Measurements from ENCODE around the gene TTPAL. TPM values are rescaled to one million over a fixed set of nuclear protein-coding genes. Genes with fewer than 3 reads are reported as not detected.

TTPAL gene
- total RNA-seq, 1 donor: 18.0 TPM

GRCh38 chr20:44478206-44478605 lies 2.5 kb downstream of the TTPAL start:
- DNase-seq (ENCODE audit: low read depth): no peak
- no peak overlapping the region for H3K4me3 ChIP-seq (ENCODE audit: low read depth, low read length)
- TF ChIP-seq, protein P1, sequence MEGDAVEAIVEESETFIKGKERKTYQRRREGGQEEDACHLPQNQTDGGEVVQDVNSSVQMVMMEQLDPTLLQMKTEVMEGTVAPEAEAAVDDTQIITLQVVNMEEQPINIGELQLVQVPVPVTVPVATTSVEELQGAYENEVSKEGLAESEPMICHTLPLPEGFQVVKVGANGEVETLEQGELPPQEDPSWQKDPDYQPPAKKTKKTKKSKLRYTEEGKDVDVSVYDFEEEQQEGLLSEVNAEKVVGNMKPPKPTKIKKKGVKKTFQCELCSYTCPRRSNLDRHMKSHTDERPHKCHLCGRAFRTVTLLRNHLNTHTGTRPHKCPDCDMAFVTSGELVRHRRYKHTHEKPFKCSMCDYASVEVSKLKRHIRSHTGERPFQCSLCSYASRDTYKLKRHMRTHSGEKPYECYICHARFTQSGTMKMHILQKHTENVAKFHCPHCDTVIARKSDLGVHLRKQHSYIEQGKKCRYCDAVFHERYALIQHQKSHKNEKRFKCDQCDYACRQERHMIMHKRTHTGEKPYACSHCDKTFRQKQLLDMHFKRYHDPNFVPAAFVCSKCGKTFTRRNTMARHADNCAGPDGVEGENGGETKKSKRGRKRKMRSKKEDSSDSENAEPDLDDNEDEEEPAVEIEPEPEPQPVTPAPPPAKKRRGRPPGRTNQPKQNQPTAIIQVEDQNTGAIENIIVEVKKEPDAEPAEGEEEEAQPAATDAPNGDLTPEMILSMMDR (IDR thresholded peaks at IDR 0.05; ENCODE audit: insufficient read depth, low read length): no peak

- H3K4me3 ChIP-seq (ENCODE audit: low read depth, low read length): no peak overlapping the region
- DNase-seq (ENCODE audit: low read depth): no peak
- TF ChIP-seq, protein P1 (IDR thresholded peaks at IDR 0.05; ENCODE audit: insufficient read depth, low read length): no peak
These were observed 4.0 kb downstream of the TTPAL start for GRCh38 chr20:44479643-44480042.

GRCh38 chr20:44480097-44480496 lies 4.4 kb downstream of the TTPAL start:
- no peak for DNase-seq (ENCODE audit: low read depth)
- no peak overlapping the region for H3K4me3 ChIP-seq (ENCODE audit: low read depth, low read length)
- TF ChIP-seq, protein P1 (IDR thresholded peaks at IDR 0.05; ENCODE audit: insufficient read depth, low read length): no peak

DNA sequence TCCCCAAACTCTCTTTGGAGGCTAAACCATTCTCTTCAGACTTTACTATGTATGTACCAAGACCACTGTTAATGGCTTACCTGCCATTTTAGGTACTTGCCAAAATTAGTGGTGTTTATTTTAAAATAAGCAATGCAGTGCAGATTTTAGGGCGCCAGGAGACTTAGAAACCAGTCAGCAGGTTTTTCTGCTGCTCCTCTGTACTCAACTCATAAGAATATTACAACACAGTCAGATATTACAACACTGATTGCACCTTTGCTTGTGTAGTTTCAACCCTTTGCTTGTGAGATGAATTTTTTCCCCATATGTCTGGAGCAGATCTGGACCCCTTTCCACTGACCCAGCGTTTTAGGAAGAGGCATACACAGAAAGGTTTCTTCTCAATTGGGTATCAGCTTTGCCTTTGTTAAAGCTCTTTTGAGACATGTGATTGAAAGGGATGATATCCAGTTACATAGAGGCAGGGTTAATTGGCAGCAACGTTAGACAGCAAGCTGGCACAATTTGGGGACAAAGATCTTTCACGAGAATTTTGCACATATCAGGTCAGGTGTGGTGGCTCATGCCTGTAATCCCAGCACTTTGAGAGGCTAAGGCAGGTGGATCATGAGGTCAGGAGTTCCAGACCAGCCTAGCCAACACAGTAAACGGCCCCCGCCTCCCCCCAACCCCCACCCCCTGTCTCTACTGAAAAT lies 6.2 kb downstream of the TTPAL start:
- TF ChIP-seq, protein P1 (IDR thresholded peaks at IDR 0.05; ENCODE audit: insufficient read depth, low read length): no peak
- no peak for DNase-seq (ENCODE audit: low read depth)
- H3K4me3 ChIP-seq (ENCODE audit: low read depth, low read length): no peak overlapping the region

DNA sequence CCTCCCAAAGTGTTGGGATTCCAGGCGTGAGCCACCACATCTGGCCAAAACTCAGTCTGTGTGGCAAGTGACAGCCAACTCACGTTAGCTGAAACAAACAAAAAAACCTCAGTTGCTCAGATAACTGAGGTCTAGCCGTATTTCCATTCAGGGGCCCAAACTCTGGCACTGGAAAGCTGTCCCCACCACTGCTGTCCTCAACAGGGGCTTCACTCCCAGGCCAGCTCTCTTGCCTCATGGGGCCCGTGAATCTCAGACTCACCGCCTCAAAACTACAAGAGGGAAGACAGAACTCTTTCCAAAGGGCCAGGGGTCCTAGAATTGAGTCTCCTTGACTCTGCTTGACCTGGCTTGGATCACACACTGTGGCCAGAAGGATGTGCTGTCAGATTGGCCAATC lies 7.4 kb downstream of the TTPAL start:
- DNase-seq (ENCODE audit: low read depth): no peak
- no peak overlapping the region for H3K4me3 ChIP-seq (ENCODE audit: low read depth, low read length)
- TF ChIP-seq, protein P1 (IDR thresholded peaks at IDR 0.05; ENCODE audit: insufficient read depth, low read length): no peak

- TF ChIP-seq, protein P1 (IDR thresholded peaks at IDR 0.05; ENCODE audit: insufficient read depth, low read length): no peak
These were observed 9.6 kb downstream of the TTPAL start for GRCh38 chr20:44485078-44485829.

More at GRCh38 chr20:44485078-44485829, 9.6 kb downstream of the TTPAL start:
- no peak for DNase-seq (ENCODE audit: low read depth)
- H3K4me3 ChIP-seq (ENCODE audit: low read depth, low read length): no peak overlapping the region

Data from fibroblast of the aortic adventitia (primary cell).